ENCODE measurements around the gene TIAL1.

The TIAL1 gene

DNA sequence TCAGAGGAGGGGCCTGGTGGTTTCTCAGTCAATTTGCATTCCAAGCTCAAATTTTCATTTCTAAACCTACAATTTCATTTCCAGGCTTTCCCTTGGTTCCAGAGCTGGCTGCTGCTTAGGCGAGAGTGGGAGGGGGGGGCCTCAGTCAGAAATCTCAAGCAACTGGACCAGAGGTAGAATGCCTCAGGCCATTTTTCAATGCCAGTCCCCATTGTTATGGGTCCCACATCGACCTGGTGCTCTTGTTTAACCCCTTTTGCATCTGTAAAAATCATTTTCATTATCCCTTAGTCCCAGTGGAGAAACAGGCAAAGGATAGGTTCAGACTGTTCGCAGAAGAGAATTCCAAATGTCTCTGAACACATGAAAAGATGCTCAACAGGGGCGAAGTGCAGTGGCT lies 40.9 kb upstream of the TIAL1 start:
- TF ChIP-seq MAX (IDR thresholded peaks at IDR 0.05) (no peak), EGR1 (IDR thresholded peaks at IDR 0.05) (no peak)

- TF ChIP-seq CEBPB (IDR thresholded peaks at IDR 0.05): peak; percentile 90
- no peak for TF ChIP-seq MAX (IDR thresholded peaks at IDR 0.05)
Observed at GRCh38 chr10:119634219-119634544, 37.4 kb upstream of the TIAL1 start.

- TF ChIP-seq FOXM1 (IDR thresholded peaks at IDR 0.05; ENCODE audit: borderline replicate concordance, low read depth) (no peak), RAD21 (IDR thresholded peaks at IDR 0.05; ENCODE audit: low read depth) (no peak), CEBPB (IDR thresholded peaks at IDR 0.05) (no peak), ZBTB7A (IDR thresholded peaks at IDR 0.05; ENCODE audit: low read depth) (no peak), MAX (IDR thresholded peaks at IDR 0.05) (no peak), CREB1 (IDR thresholded peaks at IDR 0.05; ENCODE audit: low read depth) (no peak), USF1 (IDR thresholded peaks at IDR 0.05) (no peak), EGR1 (IDR thresholded peaks at IDR 0.05) (no peak), EP300 (IDR thresholded peaks at IDR 0.05; ENCODE audit: borderline replicate concordance) (no peak), TAF1 (IDR thresholded peaks at IDR 0.05; ENCODE audit: low read depth) (no peak), NFIC (IDR thresholded peaks at IDR 0.05) (no peak), TEAD4 (IDR thresholded peaks at IDR 0.05) (no peak), TCF12 (IDR thresholded peaks at IDR 0.05; ENCODE audit: low read depth) (no peak)
Observed at GRCh38 chr10:119633538-119634218, 36.9 kb upstream of the TIAL1 start.

DNA sequence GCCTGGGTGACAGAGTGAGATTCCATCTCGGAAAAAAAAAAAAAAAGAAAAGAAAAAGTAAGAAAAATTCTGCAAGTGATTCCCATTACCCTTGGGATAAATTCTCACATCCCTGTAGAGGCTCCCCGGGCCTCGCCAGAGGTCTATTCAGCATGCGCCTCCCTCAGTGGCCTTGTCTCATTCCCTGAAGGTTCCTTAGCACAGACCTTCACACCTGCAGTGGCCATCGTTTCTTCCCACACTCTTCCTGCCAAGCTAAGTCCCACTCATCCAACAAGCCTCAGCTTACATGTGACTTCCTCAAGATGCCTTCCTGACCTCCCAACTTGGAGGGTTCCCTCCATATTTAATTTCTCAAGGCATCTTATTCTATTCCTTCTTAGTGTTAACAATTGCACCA lies 33.5 kb upstream of the TIAL1 start:
- no peak for TF ChIP-seq USF1 (IDR thresholded peaks at IDR 0.05)
- no peak for TF ChIP-seq REST (IDR thresholded peaks at IDR 0.05; ENCODE audit: low read depth)
- TF ChIP-seq CREB1 (IDR thresholded peaks at IDR 0.05; ENCODE audit: low read depth): no peak
- TF ChIP-seq MAX (IDR thresholded peaks at IDR 0.05): no peak
- no peak for TF ChIP-seq ZBTB7A (IDR thresholded peaks at IDR 0.05; ENCODE audit: low read depth)
- no peak for TF ChIP-seq FOXM1 (IDR thresholded peaks at IDR 0.05; ENCODE audit: borderline replicate concordance, low read depth)
- TF ChIP-seq RAD21 (IDR thresholded peaks at IDR 0.05; ENCODE audit: low read depth): no peak
- no peak for TF ChIP-seq EGR1 (IDR thresholded peaks at IDR 0.05)
- TF ChIP-seq YY1 (IDR thresholded peaks at IDR 0.05; ENCODE audit: low read depth): no peak
- no peak for TF ChIP-seq TAF1 (IDR thresholded peaks at IDR 0.05; ENCODE audit: low read depth)
- no peak for TF ChIP-seq NFIC (IDR thresholded peaks at IDR 0.05)
- no peak for TF ChIP-seq TEAD4 (IDR thresholded peaks at IDR 0.05)
- TF ChIP-seq CEBPB (IDR thresholded peaks at IDR 0.05): no peak
- no peak for TF ChIP-seq TCF12 (IDR thresholded peaks at IDR 0.05; ENCODE audit: low read depth)
- TF ChIP-seq EP300 (IDR thresholded peaks at IDR 0.05; ENCODE audit: borderline replicate concordance): no peak

- no peak for TF ChIP-seq TEAD4 (IDR thresholded peaks at IDR 0.05)
- no peak for TF ChIP-seq YY1 (IDR thresholded peaks at IDR 0.05; ENCODE audit: low read depth)
- no peak for TF ChIP-seq REST (IDR thresholded peaks at IDR 0.05; ENCODE audit: low read depth)
- TF ChIP-seq MAX (IDR thresholded peaks at IDR 0.05): no peak
- no peak for TF ChIP-seq RAD21 (IDR thresholded peaks at IDR 0.05; ENCODE audit: low read depth)
Observed at GRCh38 chr10:119625570-119626280, 29.0 kb upstream of the TIAL1 start.

- TF ChIP-seq CEBPB (IDR thresholded peaks at IDR 0.05): peak; percentile 62; the same call in 1 of the 2 replicates
- no peak for TF ChIP-seq TEAD4 (IDR thresholded peaks at IDR 0.05)
Observed at GRCh38 chr10:119621078-119621384, 24.3 kb upstream of the TIAL1 start.

Data from Ishikawa (cell line).